HCT116 (cell line): ENCODE results near the gene SPIN2B.
"Not testable (repeated sequence)": the region's sequence is repeated elsewhere in the genome, so short reads cannot be mapped to it uniquely, and the experiment has no call there.

Source experiments
- CEBPB ChIP-seq: IDR thresholded peaks from 2 replicates; pipeline ENCODE4 v1.6.1; 2012; ENCODE audit warnings: low read depth
- EZH2 ChIP-seq: fragments of 200-600 bp; sonication (generic); IDR thresholded peaks from 2 replicates; pipeline ENCODE4 v1.6.1; 2017; ENCODE audit warnings: antibody characterized with exemption, mixed run types
- POLR2A ChIP-seq: IDR thresholded peaks from 2 replicates; pipeline ENCODE4 v1.7.0; 2011; ENCODE audit warnings: borderline replicate concordance; ENCODE audit not compliant: insufficient read depth, insufficient read length; ENCODE audit errors: extremely low read depth
- POLR2AphosphoS5 ChIP-seq: IDR thresholded peaks from 2 replicates; pipeline ENCODE4 v1.6.1; 2011; ENCODE audit warnings: mild to moderate bottlenecking, low read depth, low read length, moderate library complexity
- YY1 ChIP-seq: IDR thresholded peaks from 2 replicates; pipeline ENCODE4 v1.6.1; 2011; ENCODE audit warnings: low read length, low read depth, moderate library complexity, mild to moderate bottlenecking; ENCODE audit not compliant: insufficient replicate concordance; ENCODE audit errors: extremely low read depth
- TF ChIP-seq, protein P1 (sequence below), 3 experiments: fragments of 200-600 bp in 1 of 3; sonication (generic) in 1 of 3; IDR thresholded peaks in 2 of 3; conservative IDR thresholded peaks in 1 of 3; 2 replicates each; pipeline ENCODE4 v1.5.1; 2012 to 2017; ENCODE audit warnings: low read depth in 2 of 3, low read length in 2 of 3, antibody characterized with exemption in 1 of 3, borderline replicate concordance in 1 of 3, control low read depth in 1 of 3, mild to moderate bottlenecking in 1 of 3, mixed read lengths in 1 of 3, mixed run types in 1 of 3, moderate library complexity in 1 of 3; ENCODE audit not compliant: insufficient read depth in 1 of 3
- TF ChIP-seq, protein P2 (sequence below): IDR thresholded peaks from 2 replicates; pipeline ENCODE4 v1.6.1; 2012; ENCODE audit warnings: low read depth
- TF ChIP-seq, protein P3 (sequence below): IDR thresholded peaks from 2 replicates; pipeline ENCODE4 v1.6.1; 2011; ENCODE audit warnings: mild to moderate bottlenecking, low read length, moderate library complexity; ENCODE audit not compliant: insufficient replicate concordance; ENCODE audit errors: extremely low read depth

DNA sequence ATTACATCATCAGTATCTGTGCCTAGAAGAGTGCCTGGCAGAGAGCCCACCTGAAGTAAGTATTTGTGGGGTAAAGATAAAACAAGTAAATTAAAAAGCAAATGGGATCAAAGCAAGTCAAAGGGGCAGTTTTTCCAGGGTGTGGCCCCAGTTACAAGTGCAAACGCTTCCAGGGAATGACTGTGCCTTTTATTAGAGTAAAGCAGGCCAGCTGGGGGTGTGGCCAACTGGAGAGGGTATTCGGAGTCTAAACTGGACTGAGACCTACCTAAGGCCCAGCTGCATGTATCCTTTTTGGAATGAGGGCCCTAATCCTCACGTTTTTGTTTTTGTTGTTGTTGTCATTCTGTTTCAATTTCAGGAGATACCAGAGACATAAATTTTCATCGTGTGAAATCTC lies 11.9 kb upstream of the SPIN2B start:
- TF ChIP-seq, protein P1, sequence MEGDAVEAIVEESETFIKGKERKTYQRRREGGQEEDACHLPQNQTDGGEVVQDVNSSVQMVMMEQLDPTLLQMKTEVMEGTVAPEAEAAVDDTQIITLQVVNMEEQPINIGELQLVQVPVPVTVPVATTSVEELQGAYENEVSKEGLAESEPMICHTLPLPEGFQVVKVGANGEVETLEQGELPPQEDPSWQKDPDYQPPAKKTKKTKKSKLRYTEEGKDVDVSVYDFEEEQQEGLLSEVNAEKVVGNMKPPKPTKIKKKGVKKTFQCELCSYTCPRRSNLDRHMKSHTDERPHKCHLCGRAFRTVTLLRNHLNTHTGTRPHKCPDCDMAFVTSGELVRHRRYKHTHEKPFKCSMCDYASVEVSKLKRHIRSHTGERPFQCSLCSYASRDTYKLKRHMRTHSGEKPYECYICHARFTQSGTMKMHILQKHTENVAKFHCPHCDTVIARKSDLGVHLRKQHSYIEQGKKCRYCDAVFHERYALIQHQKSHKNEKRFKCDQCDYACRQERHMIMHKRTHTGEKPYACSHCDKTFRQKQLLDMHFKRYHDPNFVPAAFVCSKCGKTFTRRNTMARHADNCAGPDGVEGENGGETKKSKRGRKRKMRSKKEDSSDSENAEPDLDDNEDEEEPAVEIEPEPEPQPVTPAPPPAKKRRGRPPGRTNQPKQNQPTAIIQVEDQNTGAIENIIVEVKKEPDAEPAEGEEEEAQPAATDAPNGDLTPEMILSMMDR (IDR thresholded peaks at IDR 0.05 in 2 of 3, conservative IDR thresholded peaks at IDR 0.05 in 1 of 3; ENCODE audit: borderline replicate concordance in 1 of 3, insufficient read depth in 1 of 3, low read depth in 2 of 3, low read length in 2 of 3) = not testable (repeated sequence)
- not testable (repeated sequence) for TF ChIP-seq POLR2A, POLR2AphosphoS5, EZH2, YY1, CEBPB
- TF ChIP-seq, protein P2, sequence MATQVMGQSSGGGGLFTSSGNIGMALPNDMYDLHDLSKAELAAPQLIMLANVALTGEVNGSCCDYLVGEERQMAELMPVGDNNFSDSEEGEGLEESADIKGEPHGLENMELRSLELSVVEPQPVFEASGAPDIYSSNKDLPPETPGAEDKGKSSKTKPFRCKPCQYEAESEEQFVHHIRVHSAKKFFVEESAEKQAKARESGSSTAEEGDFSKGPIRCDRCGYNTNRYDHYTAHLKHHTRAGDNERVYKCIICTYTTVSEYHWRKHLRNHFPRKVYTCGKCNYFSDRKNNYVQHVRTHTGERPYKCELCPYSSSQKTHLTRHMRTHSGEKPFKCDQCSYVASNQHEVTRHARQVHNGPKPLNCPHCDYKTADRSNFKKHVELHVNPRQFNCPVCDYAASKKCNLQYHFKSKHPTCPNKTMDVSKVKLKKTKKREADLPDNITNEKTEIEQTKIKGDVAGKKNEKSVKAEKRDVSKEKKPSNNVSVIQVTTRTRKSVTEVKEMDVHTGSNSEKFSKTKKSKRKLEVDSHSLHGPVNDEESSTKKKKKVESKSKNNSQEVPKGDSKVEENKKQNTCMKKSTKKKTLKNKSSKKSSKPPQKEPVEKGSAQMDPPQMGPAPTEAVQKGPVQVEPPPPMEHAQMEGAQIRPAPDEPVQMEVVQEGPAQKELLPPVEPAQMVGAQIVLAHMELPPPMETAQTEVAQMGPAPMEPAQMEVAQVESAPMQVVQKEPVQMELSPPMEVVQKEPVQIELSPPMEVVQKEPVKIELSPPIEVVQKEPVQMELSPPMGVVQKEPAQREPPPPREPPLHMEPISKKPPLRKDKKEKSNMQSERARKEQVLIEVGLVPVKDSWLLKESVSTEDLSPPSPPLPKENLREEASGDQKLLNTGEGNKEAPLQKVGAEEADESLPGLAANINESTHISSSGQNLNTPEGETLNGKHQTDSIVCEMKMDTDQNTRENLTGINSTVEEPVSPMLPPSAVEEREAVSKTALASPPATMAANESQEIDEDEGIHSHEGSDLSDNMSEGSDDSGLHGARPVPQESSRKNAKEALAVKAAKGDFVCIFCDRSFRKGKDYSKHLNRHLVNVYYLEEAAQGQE = not testable (repeated sequence)
- TF ChIP-seq, protein P3, sequence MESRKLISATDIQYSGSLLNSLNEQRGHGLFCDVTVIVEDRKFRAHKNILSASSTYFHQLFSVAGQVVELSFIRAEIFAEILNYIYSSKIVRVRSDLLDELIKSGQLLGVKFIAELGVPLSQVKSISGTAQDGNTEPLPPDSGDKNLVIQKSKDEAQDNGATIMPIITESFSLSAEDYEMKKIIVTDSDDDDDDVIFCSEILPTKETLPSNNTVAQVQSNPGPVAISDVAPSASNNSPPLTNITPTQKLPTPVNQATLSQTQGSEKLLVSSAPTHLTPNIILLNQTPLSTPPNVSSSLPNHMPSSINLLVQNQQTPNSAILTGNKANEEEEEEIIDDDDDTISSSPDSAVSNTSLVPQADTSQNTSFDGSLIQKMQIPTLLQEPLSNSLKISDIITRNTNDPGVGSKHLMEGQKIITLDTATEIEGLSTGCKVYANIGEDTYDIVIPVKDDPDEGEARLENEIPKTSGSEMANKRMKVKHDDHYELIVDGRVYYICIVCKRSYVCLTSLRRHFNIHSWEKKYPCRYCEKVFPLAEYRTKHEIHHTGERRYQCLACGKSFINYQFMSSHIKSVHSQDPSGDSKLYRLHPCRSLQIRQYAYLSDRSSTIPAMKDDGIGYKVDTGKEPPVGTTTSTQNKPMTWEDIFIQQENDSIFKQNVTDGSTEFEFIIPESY = not testable (repeated sequence)
